T-helper 2 cell treated with Interferon-gamma antibody and Interleukin-4, amounts not matched to agents 5 μg/mL and 100 μg/mL, for 36 hours (primary cell): ENCODE data around the gene PRM1.
A peak's percentile ranks its signal among the peaks of the same experiment; 100 is the strongest.

Experiments
- DNase-seq: peaks from one replicate; pipeline ENCODE4 v3.0.0; 2021; ENCODE audit warnings: low spot score
- H3K27ac Mint-ChIP-seq: one replicate; pipeline ENCODE4 v1.8.0; 2021; ENCODE audit warnings: mild to moderate bottlenecking, mixed read lengths
- H3K27me3 Mint-ChIP-seq: one replicate; pipeline ENCODE4 v1.8.0; 2021; ENCODE audit warnings: low read depth, mixed read lengths
- H3K36me3 Mint-ChIP-seq: one replicate; pipeline ENCODE4 v1.8.0; 2021; ENCODE audit warnings: low read depth, mixed read lengths
- H3K4me1 Mint-ChIP-seq: one replicate; pipeline ENCODE4 v1.8.0; 2021; ENCODE audit warnings: low read depth, mixed read lengths
- H3K4me3 Mint-ChIP-seq: one replicate; pipeline ENCODE4 v1.8.0; 2022; ENCODE audit warnings: mild to moderate bottlenecking, moderate library complexity, mixed read lengths
- H3K9me3 Mint-ChIP-seq: one replicate; pipeline ENCODE4 v1.8.0; 2021; ENCODE audit warnings: mixed read lengths

Gene PRM1

DNA sequence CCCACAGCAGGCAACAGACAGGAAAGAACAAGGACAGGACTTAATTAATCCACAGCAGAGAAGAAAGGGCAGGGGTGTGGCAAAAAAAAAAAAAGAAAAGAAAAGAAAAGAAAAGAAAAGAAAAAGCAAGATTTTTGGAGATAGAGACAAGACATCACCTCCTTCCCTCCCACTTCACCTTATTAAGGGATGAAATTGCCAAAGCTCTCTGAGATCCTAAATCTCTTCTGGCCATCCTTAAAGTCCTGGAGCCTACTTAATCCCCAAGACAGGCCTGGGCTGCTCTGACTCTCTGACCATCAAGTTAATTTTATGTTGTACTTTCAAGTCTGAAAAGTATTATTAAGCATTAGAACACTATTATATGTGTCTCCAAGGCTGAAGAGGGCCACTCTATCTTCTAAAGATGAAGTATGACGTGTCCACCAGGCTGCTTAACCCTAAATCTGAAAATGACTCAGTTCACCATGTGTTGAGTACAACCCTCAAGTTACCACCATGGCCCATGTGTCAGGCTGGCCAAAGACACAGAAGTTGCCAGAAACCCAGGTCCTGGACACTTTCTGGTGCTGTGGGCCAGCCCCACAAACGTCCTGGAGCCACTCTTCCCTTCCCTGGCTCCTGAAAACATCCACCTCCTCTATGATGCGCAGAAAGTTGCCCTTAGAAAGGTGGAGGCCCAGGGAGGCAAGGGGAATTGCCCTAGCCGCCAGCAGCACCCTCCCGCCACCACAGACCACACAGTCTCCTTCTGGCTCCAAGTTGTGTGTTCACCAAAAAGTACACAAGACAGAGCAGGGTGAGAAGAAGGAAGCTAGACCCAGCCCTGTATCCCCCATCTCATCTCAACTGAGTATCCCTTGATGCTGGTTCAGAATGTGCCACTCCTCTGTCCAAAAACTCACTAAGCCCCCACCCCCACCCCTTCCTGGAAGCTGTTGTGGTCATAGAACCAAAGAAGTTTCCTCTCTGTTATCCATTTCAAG, 27.8 kb downstream of the PRM1 start:
- Mint-ChIP-seq H3K27me3 (no peaks in the 10 kb centered on the region), H3K36me3 (peaks cover 66% of the 10 kb centered on the region), H3K4me1 (peaks cover 40% of the 10 kb centered on the region), H3K4me3 (peak overlapping the region; percentile 99), H3K9me3 (no peaks in the 10 kb centered on the region), H3K27ac (peak overlapping the region; percentile 95)
- peak; percentile 54 for DNase-seq

DNA sequence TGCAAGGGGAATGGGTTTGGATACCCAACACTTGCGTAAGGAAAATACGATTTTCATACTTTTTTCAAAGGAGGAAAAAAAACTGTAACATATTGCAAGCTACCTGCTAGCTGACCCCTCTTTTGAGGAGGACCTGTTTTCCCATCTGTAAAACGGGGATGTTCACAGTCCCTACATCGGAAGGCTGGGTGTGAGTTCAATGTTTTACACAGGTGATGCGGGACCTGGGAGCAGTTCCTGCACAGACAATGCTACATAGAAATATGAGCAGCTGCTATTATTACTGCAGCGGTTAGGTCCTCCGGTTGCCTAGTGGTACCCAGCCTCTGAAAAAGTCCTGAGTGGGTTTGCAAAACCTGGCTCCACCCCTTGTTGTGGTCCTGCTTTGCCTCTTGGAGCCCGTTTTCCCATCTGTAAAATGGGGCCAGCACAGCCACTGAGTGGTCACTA, 28.6 kb downstream of the PRM1 start:
- Mint-ChIP-seq H3K27ac (peak overlapping the region; percentile 95), H3K36me3 (peaks cover 72% of the 10 kb centered on the region), H3K27me3 (no peaks in the 10 kb centered on the region), H3K4me1 (peaks cover 38% of the 10 kb centered on the region), H3K9me3 (no peaks in the 10 kb centered on the region), H3K4me3 (peak overlapping the region; percentile 99)
- peak; percentile 19 for DNase-seq

- Mint-ChIP-seq H3K9me3 (no peaks in the 10 kb centered on the region), H3K4me1 (peaks cover 33% of the 10 kb centered on the region), H3K27ac (peak overlapping the region; percentile 95), H3K36me3 (peaks cover 75% of the 10 kb centered on the region), H3K4me3 (peak overlapping the region; percentile 99), H3K27me3 (no peaks in the 10 kb centered on the region)
- DNase-seq = peak; percentile 85
Measured at GRCh38 chr16:11251525-11252481, 29.3 kb downstream of the PRM1 start.

GRCh38 chr16:11250786-11251524, 30.2 kb downstream of the PRM1 start:
- peaks cover 72% of the 10 kb centered on the region for H3K36me3 Mint-ChIP-seq
- no peaks in the 10 kb centered on the region for H3K27me3 Mint-ChIP-seq

DNA sequence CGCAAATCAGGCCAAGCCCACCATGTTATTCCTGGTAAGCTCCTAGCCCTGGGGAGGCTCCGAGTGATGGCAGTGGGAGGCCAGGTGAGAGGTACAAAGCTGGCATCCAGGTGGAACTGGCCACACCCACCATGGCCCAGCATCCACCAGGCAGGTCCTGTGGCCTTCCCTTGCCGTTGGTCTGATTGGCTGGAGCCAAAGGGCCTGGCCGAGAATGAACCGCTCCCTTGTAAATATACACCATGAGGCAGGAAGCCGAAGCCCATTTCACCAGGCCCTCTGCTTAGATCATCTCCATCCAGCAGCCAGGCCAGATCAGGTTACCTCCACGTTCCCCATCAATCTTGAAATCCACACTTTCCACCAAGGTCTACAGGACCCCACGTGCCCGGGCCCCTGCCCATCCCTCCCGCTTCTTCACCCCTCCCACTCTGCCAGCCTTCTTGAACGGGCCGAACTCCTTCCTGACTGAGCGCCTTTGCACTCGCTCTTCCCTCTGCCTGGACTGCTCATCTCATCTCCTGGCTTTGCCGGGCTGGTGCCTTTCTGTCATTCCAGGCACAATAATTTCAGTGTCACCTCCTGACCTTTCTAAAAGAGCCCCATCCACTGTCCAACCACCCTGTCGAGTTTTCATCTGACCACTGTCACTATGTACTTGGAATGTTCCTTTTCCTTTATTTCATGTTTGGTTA, 30.9 kb downstream of the PRM1 start:
- Mint-ChIP-seq H3K9me3 (no peaks in the 10 kb centered on the region), H3K4me1 (peaks cover 44% of the 10 kb centered on the region), H3K36me3 (peaks cover 73% of the 10 kb centered on the region), H3K27ac (peak overlapping the region; percentile 82), H3K4me3 (peak overlapping the region; percentile 34), H3K27me3 (no peaks in the 10 kb centered on the region)
- DNase-seq = no peak

More at GRCh38 chr16:11250786-11251524, 30.2 kb downstream of the PRM1 start:
- DNase-seq = no peak
- Mint-ChIP-seq H3K4me1 (peaks cover 38% of the 10 kb centered on the region), H3K27ac (peak overlapping the region; percentile 95), H3K4me3 (peak overlapping the region; percentile 99), H3K9me3 (no peaks in the 10 kb centered on the region)

GRCh38 chr16:11249233-11250061, 31.7 kb downstream of the PRM1 start:
- H3K4me3 Mint-ChIP-seq = no peak overlapping the region
- no peaks in the 10 kb centered on the region for H3K9me3 Mint-ChIP-seq
- H3K27ac Mint-ChIP-seq = peak overlapping the region; percentile 65
- no peaks in the 10 kb centered on the region for H3K27me3 Mint-ChIP-seq
- peaks cover 48% of the 10 kb centered on the region for H3K4me1 Mint-ChIP-seq
- peaks cover 67% of the 10 kb centered on the region for H3K36me3 Mint-ChIP-seq
- DNase-seq = no peak

GRCh38 chr16:11248133-11248532, 33.0 kb downstream of the PRM1 start:
- no peak for DNase-seq
- H3K27me3 Mint-ChIP-seq = no peaks in the 10 kb centered on the region
- peaks cover 55% of the 10 kb centered on the region for H3K36me3 Mint-ChIP-seq
- peaks cover 49% of the 10 kb centered on the region for H3K4me1 Mint-ChIP-seq
- no peak overlapping the region for H3K4me3 Mint-ChIP-seq
- H3K9me3 Mint-ChIP-seq = no peaks in the 10 kb centered on the region
- peak overlapping the region; percentile 49 for H3K27ac Mint-ChIP-seq

DNA sequence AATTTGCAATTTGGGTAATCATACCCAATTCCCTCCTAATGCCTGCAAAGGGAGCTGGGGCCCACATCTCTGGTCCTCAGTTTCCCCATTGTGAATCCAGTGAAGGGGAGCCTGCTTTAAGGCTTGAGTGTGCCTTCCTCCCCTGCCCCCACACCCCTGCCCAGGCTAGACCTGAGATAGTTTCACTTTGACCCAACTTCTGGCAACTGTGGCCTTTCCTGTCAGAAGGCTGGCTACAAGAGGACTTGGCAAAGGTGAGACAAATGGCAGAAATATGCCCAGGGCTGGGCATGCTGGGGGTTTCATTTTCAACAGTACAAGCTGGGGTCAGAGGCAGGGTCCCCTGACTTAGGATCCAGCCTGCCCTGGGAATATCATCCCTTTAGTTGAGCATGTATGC, 35.1 kb downstream of the PRM1 start:
- no peaks in the 10 kb centered on the region for H3K9me3 Mint-ChIP-seq
- no peak overlapping the region for H3K4me3 Mint-ChIP-seq
- DNase-seq = no peak
- H3K27me3 Mint-ChIP-seq = no peaks in the 10 kb centered on the region
- H3K27ac Mint-ChIP-seq = no peak overlapping the region
- peaks cover 36% of the 10 kb centered on the region for H3K36me3 Mint-ChIP-seq
- peaks cover 34% of the 10 kb centered on the region for H3K4me1 Mint-ChIP-seq

DNA sequence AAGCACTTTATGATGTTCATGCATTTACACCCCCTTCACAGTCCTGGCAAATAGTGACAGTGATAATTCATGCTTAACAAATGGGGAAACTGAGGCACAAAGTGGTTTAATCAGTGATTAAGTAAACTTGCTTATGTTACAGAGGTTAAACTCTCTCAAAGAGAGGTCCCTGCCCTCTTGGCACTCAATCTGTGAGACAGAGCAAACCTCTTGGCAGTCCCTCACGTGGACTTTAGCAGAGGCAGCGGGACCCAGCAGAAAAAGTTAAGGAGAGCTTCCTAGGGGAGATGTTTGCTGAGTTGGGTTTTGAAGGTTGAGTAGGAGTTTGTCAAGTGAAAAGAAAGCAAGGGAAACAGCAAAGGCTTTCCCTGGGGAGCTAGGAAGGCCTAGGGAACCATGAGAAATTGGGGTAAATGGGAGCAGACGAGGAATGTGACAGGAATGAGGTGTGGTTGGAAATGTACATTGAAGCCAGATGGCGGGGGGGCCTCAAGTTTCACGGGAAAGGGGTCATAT, 35.9 kb downstream of the PRM1 start:
- H3K36me3 Mint-ChIP-seq = peaks cover 29% of the 10 kb centered on the region
- H3K27ac Mint-ChIP-seq = peak overlapping the region; percentile 56
- H3K4me3 Mint-ChIP-seq = no peak overlapping the region
- no peaks in the 10 kb centered on the region for H3K27me3 Mint-ChIP-seq
- H3K4me1 Mint-ChIP-seq = peaks cover 29% of the 10 kb centered on the region
- no peaks in the 10 kb centered on the region for H3K9me3 Mint-ChIP-seq
- no peak for DNase-seq

- H3K36me3 Mint-ChIP-seq = peaks cover 8% of the 10 kb centered on the region
- peaks cover 22% of the 10 kb centered on the region for H3K4me1 Mint-ChIP-seq
- no peaks in the 10 kb centered on the region for H3K27me3 Mint-ChIP-seq
- H3K4me3 Mint-ChIP-seq = no peak overlapping the region
- no peak for DNase-seq
- H3K27ac Mint-ChIP-seq = no peak overlapping the region
- H3K9me3 Mint-ChIP-seq = no peaks in the 10 kb centered on the region
Measured at GRCh38 chr16:11242658-11243057, 38.5 kb downstream of the PRM1 start.

DNA sequence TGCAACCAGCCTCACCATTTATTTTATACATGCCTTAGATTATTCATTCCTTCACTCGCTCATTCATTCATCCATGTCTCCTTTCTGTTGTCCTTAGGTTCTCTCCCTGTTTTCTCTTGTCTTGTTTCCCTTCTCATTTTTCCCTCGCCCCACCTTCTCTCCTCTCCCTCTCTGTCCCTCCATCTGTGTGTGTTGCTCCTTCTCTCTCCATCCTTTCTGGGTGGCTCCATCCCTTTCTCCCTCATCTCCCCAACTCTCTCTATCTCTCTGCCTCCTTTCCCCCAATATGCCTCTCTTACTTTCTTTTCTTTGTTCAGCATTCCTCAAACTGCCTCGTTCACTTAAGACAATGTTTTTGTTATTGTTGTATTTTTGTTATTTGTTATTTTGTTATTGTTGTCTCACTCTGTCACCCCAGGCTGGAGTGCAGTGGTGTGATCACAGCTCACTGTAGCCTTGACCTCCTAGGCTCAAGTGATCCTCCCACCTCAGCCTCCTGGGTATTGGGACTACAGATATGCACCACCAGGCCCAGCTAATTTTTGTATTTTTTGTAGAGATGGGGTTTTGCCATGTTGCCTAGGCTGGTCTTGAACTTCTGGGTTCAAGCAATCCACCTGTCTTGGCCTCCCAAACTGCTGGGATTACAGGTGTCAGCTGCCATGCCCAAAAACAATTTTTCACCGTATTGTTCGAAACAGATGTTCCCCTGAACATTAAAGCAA, 39.5 kb downstream of the PRM1 start:
- Mint-ChIP-seq H3K27ac (no peak overlapping the region), H3K27me3 (no peaks in the 10 kb centered on the region), H3K9me3 (no peaks in the 10 kb centered on the region), H3K4me3 (no peak overlapping the region), H3K4me1 (peaks cover 26% of the 10 kb centered on the region), H3K36me3 (peaks cover 3% of the 10 kb centered on the region)
- no peak for DNase-seq
